Chondrocyte (in vitro differentiated cells): ENCODE measurements around the gene ZNF497. TPM values are rescaled to one million over a fixed set of nuclear protein-coding genes. Genes with fewer than 3 reads are reported as not detected.
A peak's percentile ranks its signal among the peaks of the same experiment; 100 is the strongest.

ENCODE experiments used
- DNase-seq: peaks from one replicate; pipeline ENCODE4 v3.0.0; 2021; ENCODE audit warnings: mixed read lengths, low spot score
- H3K27ac Mint-ChIP-seq: one replicate; pipeline ENCODE4 v1.8.0; 2021; ENCODE audit warnings: mild to moderate bottlenecking, moderate library complexity, mixed read lengths; ENCODE audit not compliant: unreplicated experiment
- H3K27me3 Mint-ChIP-seq: 2 replicates; pipeline ENCODE4 v1.8.0; 2021; ENCODE audit warnings: low read depth, mixed read lengths
- H3K36me3 Mint-ChIP-seq: 2 replicates; pipeline ENCODE4 v1.8.0; 2021; ENCODE audit warnings: low read depth, mixed read lengths
- H3K4me1 Mint-ChIP-seq: 2 replicates; pipeline ENCODE4 v1.8.0; 2021; ENCODE audit warnings: low read depth, mild to moderate bottlenecking, mixed read lengths
- H3K4me3 Mint-ChIP-seq: one replicate; pipeline ENCODE4 v1.8.0; 2021; ENCODE audit warnings: mild to moderate bottlenecking, moderate library complexity, mixed read lengths; ENCODE audit not compliant: unreplicated experiment
- H3K9me3 Mint-ChIP-seq: 2 replicates; pipeline ENCODE4 v1.8.0; 2021; ENCODE audit warnings: low read depth, mixed read lengths
- total RNA-seq: library from RNA; stranded (reverse); gene quantifications from 3 replicates; pipeline ENCODE4 v1.2.1, GENCODE V29; 2021
- TF ChIP-seq, protein P1 (sequence below): fragments of 200-600 bp; sonication (generic); IDR thresholded peaks from 2 replicates; pipeline ENCODE4 v1.5.0; 2021; ENCODE audit warnings: antibody characterized with exemption, mild to moderate bottlenecking, moderate library complexity

Gene ZNF497
- total RNA-seq, 1 donor from 2014 or later, result 0.65 TPM

DNA sequence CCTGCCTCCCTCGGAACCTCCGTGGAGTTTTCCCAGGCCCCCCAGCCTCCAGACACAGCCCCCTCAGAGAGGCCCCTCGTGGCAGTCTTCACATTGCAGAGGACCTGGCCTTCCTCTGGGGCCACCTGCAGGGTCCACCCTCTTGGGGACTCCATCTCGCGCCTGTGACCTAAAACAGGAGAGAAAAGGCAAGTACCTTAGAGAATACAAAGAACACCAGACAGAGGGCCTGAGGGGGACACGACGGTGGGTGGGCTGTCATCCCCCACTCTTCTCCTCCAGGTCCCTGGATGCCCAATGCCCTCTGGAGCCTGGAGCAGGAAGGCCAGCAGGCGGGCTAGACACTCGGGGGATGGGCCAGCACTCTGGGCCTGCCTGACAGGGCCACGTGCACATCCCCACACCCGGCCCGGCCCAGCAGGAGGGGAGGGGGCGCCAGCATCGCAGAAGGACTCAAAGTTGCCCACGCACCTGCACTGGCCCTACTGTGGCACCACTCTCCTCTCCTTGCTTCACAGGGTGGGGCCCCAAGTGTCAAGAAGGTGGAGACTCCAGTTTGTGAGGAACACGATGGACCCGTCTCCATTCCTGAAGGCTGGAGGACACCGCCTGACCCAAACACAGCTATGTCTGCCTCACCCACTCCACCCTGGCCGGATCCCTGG is 4.9 kb downstream of the ZNF497 start:
- no peaks in the 10 kb centered on the region for H3K36me3 Mint-ChIP-seq
- no peak for DNase-seq

GRCh38 chr19:58356766-58357480 is 5.6 kb downstream of the ZNF497 start:
- DNase-seq, result no peak
- TF ChIP-seq, protein P1, sequence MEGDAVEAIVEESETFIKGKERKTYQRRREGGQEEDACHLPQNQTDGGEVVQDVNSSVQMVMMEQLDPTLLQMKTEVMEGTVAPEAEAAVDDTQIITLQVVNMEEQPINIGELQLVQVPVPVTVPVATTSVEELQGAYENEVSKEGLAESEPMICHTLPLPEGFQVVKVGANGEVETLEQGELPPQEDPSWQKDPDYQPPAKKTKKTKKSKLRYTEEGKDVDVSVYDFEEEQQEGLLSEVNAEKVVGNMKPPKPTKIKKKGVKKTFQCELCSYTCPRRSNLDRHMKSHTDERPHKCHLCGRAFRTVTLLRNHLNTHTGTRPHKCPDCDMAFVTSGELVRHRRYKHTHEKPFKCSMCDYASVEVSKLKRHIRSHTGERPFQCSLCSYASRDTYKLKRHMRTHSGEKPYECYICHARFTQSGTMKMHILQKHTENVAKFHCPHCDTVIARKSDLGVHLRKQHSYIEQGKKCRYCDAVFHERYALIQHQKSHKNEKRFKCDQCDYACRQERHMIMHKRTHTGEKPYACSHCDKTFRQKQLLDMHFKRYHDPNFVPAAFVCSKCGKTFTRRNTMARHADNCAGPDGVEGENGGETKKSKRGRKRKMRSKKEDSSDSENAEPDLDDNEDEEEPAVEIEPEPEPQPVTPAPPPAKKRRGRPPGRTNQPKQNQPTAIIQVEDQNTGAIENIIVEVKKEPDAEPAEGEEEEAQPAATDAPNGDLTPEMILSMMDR, result no peak
- Mint-ChIP-seq H3K4me3 (no peak overlapping the region), H3K9me3 (no peaks in the 10 kb centered on the region), H3K36me3 (peaks cover 4% of the 10 kb centered on the region), H3K4me1 (peaks cover 7% of the 10 kb centered on the region), H3K27ac (no peak overlapping the region), H3K27me3 (no peaks in the 10 kb centered on the region)

More for the DNA sequence above, 4.9 kb downstream of the ZNF497 start:
- Mint-ChIP-seq H3K9me3 (no peaks in the 10 kb centered on the region), H3K4me1 (peaks cover 11% of the 10 kb centered on the region), H3K27ac (no peak overlapping the region), H3K4me3 (no peak overlapping the region), H3K27me3 (no peaks in the 10 kb centered on the region)
- TF ChIP-seq, protein P1, result no peak

DNA sequence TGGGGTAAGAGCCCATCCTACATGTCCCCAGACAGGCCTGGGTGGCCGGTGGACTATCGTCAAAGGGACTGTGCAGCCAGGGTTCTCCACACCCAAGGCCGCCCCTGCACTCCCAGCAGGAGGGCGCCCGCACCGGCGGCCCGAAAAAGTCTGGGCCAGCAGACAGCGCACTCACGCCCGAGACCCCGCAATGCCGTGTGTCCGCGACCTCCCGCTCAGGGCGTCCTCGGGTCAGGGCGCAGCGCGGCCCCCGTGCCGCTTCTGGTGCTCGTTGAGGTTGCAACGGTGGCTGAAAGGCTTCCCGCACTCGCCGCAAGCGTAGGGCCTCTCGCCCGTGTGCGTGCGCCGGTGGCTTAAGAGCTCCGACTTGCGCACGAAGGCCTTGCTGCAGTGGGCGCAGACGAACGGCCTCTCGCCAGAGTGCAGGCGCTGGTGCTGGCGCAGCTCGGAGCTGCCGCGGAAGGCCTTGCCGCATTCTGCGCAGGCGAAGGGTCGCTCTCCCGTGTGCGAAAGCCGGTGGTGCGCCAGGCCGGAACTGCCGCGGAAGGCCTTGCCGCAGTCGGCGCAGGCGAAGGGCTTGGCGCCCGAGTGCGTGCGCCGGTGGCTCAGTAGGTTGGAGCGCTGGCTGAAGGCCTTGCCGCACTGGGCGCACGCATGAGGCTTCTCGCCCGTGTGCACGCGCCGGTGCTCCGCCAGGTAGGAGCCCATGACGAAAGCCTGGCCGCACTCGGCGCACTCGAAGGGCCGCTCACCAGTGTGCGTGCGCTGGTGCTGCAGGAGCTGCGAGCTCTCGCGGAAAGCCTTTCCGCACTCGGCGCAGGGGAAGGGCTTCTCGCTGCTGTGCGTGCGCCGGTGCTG is 6.4 kb downstream of the ZNF497 start:
- peak; percentile 92 for DNase-seq
- no peaks in the 10 kb centered on the region for H3K9me3 Mint-ChIP-seq
- no peaks in the 10 kb centered on the region for H3K27me3 Mint-ChIP-seq
- peaks cover under 1% of the 10 kb centered on the region for H3K4me1 Mint-ChIP-seq
- H3K36me3 Mint-ChIP-seq, result peaks cover 4% of the 10 kb centered on the region
- H3K4me3 Mint-ChIP-seq, result no peak overlapping the region
- TF ChIP-seq, protein P1, result no peak
- H3K27ac Mint-ChIP-seq, result no peak overlapping the region

- TF ChIP-seq, protein P1, result no peak
- no peaks in the 10 kb centered on the region for H3K4me1 Mint-ChIP-seq
- peak; percentile 25 for DNase-seq
- no peaks in the 10 kb centered on the region for H3K27me3 Mint-ChIP-seq
- no peak overlapping the region for H3K4me3 Mint-ChIP-seq
- H3K9me3 Mint-ChIP-seq, result no peaks in the 10 kb centered on the region
- H3K27ac Mint-ChIP-seq, result no peak overlapping the region
- peaks cover 4% of the 10 kb centered on the region for H3K36me3 Mint-ChIP-seq
Observed at GRCh38 chr19:58355215-58355796, 7.2 kb downstream of the ZNF497 start.
